Activated naive CD4-positive, alpha-beta T cell (primary cell): Measurements from ENCODE around the gene VAV1.
"Not testable (repeated sequence)": the region's sequence is repeated elsewhere in the genome, so short reads cannot be mapped to it uniquely, and the experiment has no call there.

ENCODE experiments used
- DNase-seq, 4 experiments: peaks; one replicate each; lab custom pipeline; 2025; lab: John Stamatoyannopoulos, UW

Gene VAV1

GRCh38 chr19:6848986-6849385, 76.5 kb downstream of the VAV1 start:
- no peak for DNase-seq

GRCh38 chr19:6849876-6850275, 77.4 kb downstream of the VAV1 start:
- no peak for DNase-seq

DNA sequence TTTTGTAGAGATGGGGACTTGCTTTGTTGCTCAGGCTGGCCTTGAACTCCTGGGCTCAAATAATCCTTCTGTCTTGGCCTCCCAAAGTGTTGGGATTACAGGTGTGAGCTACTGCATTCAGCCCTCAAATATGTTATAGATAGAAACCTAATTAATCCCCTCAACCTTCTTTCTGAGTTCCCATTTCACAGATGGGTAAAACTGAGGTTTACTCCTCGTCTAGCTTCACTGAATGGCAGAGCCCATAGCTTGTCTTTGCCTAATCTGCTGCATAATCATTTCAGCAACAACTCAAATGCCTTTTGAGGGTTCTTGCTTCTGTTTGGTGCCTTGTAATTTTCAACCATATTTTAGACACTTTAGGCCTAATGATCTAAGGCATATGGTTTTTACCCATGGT, 78.9 kb downstream of the VAV1 start:
- DNase-seq: no peak

DNA sequence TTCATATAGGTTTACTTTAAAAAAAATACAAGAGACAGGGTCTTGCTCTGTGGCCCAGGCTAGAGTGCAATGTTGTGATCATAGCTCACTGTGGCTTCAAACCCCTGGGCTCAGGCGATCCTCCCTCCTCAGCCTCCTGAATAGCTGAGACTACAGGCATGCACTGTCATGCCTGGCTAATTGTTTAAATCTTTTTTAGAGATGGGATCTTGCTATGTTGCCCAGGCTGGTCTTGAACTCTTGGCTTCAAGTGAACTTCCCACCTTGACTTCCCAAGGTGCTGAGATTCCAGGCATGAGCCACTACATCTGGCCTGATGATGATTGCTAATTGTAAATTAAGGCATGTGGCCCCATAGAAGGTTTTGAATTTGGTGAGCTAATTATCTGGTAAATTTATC, 79.5 kb downstream of the VAV1 start:
- no peak for DNase-seq

DNA sequence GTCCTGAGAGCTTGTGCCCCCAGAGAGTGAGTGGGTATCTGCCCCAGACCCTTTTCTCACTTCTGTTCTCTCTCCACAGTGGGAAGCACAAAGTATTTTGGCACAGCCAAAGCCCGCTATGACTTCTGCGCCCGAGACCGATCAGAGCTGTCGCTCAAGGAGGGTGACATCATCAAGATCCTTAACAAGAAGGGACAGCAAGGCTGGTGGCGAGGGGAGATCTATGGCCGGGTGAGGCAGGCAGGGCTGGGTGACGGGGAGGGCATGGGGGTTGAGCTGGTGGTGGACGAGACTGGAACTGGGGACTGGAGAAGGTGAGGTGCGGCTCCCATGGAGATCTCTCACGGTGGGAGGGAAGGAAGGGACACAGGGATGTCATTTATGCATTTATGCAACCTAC, 81.4 kb downstream of the VAV1 start:
- DNase-seq: no peak

- no peak for DNase-seq
Measured at GRCh38 chr19:6854758-6855157, 82.2 kb downstream of the VAV1 start.

- DNase-seq: no peak
Measured at GRCh38 chr19:6856749-6857372, 84.4 kb downstream of the VAV1 start.

DNA sequence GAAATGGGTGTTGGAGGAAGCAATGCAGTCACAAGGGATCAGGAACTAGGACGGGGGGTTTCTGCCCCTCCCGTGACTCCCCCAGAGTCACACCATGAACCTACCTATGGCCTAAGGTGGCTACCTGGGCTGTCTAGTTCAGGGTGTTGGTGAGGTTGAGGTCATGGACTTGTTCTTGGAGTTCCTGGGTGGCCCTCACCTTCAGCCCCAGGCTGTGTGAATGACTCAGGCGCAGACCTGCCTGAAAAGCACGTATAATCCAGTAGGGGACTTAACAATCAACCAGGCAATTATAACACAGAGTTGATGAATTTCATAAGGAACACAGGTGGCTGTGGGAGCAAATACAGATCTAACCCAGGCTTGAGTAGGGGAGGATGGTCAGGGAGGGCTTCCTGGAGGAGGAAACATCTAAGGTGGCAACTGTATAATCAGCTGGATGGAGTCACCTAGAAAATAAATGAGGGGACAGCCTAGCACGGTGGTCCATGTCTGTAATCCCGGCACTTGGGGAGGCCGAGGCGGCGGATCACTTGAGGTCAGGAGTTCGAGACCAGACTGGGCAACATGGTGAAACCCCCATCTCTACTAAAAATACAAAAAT, 89.3 kb downstream of the VAV1 start:
- DNase-seq: no peak

DNA sequence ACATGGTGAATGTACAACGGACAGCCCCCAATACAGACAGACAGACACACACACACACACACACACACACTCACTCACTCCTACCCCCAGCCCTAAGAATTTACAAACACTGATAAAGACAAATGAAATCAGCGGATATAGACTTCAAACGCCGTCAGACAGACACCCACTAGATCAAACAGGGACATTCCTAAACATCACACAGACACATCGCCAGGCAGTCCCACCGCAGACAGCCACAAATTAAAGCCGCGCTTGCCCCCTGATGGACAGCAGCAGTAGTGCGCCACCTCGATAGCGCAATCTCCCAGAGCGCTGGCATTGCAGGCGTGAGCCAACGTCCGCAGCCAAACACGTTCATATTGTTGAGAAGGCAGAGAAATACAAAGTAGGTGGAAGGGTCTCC, 90.2 kb downstream of the VAV1 start:
- DNase-seq: peak; percentile 75 to 83 (median 80)

- DNase-seq: no peak
Measured at GRCh38 chr19:6864325-6864940, 91.9 kb downstream of the VAV1 start.

DNA sequence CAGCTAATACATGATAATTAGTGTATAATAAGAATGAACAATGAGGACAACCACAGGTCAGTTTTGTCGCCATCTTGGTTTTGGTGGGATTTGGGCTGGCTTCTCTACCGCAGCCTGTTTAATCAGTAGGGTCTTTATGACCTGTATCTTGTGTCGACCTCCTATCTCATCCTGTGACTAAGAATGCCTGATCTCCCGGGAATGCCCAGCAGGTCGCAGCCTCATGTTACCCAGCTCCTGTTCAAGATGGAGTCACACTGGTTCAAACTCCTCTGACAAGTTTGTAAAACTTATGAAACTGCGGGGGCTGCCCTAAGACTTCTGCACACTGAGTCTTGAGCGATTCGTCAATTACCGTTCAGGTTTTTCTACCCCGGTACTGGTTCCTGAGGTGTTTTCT, 93.3 kb downstream of the VAV1 start:
- no peak for DNase-seq

GRCh38 chr19:6866741-6867151, 94.2 kb downstream of the VAV1 start:
- no peak for DNase-seq

DNA sequence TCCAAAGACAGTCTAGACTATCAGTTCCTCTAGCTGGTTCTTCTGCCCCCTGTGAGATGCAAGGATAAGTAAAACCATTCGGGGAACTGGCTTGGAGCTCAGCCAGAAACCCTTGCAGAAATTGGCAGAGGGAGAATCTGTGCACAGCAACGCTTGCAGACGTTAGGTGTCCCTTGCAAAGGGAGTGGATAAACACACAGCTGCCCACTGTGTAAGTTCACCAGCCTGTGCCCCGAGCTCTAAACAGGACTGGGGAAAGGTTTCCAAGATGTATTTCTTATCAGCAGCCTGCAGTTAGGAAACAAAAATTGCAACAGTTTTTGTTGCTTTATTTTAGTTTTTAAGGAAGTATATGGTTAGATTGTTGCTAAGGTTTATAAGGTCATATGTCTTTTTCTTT, 95.8 kb downstream of the VAV1 start:
- DNase-seq: no peak

DNA sequence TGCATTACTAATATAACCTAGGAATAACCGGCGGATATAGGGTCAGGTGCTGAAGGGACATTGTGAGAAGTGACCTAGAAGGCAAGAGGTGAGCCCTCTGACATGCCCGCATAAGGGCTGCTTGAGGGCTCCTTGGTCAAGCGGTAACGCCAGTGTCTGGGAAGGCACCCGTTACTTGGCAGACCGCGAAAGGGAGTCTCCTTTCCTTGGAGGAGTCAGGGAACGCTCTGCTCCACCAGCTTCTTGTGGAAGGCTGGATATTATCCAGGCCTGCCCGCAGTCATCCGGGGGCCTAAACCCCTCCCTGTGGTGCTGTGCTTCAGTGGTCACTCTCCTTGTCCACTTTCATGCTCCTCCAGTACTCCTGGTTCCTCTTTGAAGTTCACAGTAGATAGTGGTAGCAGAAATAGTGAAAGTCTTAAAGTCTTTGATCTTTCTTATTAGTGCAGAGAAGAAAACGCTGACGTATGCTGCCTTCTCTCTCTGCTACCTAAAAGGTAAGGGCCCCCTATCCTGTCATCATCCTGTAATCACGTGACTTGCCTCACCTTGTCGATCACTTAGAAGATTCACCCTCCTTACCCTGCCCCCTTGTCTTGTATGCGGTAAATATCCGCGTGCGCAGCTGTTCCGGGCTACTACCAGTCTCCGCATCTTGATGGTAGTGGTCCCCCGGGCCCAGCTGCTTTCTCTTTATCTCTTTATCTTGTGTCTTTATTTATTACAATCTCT, 96.8 kb downstream of the VAV1 start:
- DNase-seq: not testable (repeated sequence)

- no peak for DNase-seq
Measured at GRCh38 chr19:6873708-6874431, 101.4 kb downstream of the VAV1 start.

DNA sequence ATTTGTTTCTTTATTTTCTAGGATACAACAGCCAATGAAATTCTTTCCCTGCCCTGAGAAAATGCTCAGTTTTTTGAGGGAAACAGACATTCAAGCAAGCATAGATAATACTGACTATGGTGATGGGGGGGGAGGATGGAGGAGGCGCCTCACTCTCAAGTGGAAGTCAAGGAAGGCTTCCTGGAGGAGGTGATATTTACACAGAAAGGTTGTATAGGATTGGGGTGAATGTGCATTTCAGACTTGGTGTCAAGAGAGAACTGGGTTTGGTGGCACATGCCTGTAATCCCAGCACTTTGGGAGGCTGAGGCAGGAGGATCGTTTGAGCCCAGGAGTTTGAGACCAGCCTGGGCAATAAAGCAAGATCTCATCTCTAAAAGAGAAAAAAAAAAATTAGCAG, 102.7 kb downstream of the VAV1 start:
- no peak for DNase-seq

DNA sequence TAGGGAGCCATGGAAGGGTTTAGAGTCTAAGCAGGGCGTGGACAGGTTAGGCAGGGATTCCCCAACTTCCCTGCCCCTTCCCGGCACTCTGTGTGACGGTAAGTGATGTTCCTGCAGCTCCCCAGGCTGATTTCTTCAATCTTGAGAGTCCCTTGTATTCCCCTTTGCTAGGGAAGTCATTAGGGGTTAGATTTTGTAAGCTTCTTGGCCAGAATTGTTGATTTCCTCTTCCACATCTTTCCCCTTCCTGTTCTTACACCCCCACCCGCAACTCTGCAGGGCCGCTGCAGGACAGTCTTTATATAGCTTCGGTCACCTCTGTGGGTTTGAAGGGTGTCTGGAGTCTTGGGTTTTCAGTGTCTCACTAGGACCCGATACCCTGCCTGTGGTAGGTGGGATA, 104.2 kb downstream of the VAV1 start:
- DNase-seq: no peak

- no peak for DNase-seq
Measured at GRCh38 chr19:6877766-6878165, 105.3 kb downstream of the VAV1 start.

DNA sequence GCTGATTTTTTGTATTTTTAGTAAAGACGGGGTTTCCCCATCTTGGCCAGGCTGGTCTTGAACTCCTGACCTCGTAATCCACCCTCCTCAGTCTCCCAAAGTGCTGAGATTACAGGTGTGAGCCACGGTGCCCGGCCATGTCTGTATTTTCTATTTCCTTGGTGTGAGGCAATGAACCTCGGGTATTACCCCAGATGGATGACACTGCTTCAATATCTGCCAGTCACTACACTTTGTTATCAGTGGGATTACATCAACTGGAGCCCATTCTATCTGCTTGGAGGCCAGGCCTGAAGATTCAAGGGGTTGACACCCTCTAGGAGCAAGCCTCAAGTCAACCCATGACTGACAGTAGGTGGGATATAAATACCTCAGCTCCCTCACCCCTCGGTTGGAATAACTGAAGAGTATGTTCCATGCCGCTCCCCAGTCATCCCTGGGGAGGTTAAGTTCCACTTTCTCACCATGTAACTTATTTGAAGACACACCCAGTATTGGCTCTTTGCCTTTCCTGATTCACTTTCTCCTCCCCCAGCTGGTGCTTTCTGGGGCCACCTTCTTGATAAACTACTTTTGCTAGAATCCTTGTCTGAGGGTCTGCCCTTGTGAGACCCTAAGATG, 113.9 kb downstream of the VAV1 start:
- no peak for DNase-seq

- DNase-seq: no peak
Measured at GRCh38 chr19:6887316-6887715, 114.8 kb downstream of the VAV1 start, which contains the start of gene ADGRE1. Gene ADGRE1, plus strand, starts transcription at chr19:6887579. Its CDS starts 30 bp downstream, at chr19:6887609.

DNA sequence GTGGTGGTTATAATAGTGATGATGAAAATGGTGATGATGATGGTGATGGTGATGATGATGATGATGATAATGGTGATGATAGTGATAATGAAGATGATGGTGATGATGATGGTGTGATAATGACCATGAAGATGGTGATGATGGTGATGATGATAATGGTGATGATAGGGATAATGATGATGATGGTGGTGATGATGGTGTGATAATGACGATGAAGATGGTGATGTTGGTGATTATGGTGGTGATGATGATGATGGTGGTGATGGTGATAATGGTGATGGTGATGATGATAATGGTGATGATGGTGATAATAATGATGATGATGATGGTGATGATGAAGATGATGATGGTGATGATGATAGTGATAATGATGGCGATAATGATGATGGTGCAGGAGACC, 116.5 kb downstream of the VAV1 start:
- DNase-seq: no peak

- DNase-seq: peak in 1 of 4 experiments; percentile 15
Measured at GRCh38 chr19:6890401-6890913, 117.9 kb downstream of the VAV1 start.
